A673 (cell line): ENCODE measurements around the gene SLBP.

Source experiments
- EZH2 ChIP-seq: fragments of 200-600 bp; sonication (generic); IDR thresholded peaks from 2 replicates; pipeline ENCODE4 v1.6.1; 2017; ENCODE audit warnings: borderline replicate concordance, low read depth, mild to moderate bottlenecking, mixed read lengths, antibody characterized with exemption, low read length; ENCODE audit not compliant: poor library complexity, severe bottlenecking
- TF ChIP-seq, protein P1 (sequence below): fragments of 300-800, 200-600 bp; sonication (generic); conservative IDR thresholded peaks from 2 replicates; pipeline ENCODE4 v1.5.1; 2017; ENCODE audit warnings: low read depth, mild to moderate bottlenecking, antibody characterized with exemption, low read length, moderate library complexity, mixed read lengths

DNA sequence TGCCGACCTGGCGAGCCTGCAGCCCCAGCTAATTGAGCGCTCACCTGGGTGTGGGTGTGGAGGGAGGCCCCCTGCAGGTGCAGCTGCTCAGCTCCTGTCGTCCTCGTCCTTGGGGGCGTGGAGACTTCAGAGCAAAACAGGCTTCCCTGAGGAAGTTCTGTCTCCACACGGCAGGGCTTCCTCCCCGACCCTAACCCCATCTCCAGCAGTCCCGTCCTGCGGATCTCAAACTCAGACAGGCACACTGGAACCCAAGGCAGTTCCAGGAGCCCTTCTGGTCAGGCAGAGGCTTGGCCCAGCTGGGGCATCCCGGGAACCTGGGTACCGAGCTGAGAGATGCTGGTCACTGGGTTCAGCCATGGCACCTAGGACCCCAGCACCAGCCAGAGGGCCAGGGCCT, 33.6 kb upstream of the SLBP start:
- TF ChIP-seq, protein P1, sequence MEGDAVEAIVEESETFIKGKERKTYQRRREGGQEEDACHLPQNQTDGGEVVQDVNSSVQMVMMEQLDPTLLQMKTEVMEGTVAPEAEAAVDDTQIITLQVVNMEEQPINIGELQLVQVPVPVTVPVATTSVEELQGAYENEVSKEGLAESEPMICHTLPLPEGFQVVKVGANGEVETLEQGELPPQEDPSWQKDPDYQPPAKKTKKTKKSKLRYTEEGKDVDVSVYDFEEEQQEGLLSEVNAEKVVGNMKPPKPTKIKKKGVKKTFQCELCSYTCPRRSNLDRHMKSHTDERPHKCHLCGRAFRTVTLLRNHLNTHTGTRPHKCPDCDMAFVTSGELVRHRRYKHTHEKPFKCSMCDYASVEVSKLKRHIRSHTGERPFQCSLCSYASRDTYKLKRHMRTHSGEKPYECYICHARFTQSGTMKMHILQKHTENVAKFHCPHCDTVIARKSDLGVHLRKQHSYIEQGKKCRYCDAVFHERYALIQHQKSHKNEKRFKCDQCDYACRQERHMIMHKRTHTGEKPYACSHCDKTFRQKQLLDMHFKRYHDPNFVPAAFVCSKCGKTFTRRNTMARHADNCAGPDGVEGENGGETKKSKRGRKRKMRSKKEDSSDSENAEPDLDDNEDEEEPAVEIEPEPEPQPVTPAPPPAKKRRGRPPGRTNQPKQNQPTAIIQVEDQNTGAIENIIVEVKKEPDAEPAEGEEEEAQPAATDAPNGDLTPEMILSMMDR, result no peak
- TF ChIP-seq EZH2, result no peak
